H1 (cell line): Measurements from ENCODE around the gene NR1I3. TPM values are rescaled to one million over a fixed set of nuclear protein-coding genes. Genes with fewer than 3 reads are reported as not detected.

Experiments used
- CTCF ChIA-PET: fragments of 300-600 bp; sonication (Branson Sonifier 250); formaldehyde crosslinking; loops from one replicate; lab custom pipeline; 2021; ENCODE audit not compliant: partially characterized antibody; lab: Charles Lee
- POLR2A ChIA-PET: fragments of 300-600 bp; sonication (Branson Sonifier 250); formaldehyde crosslinking; loops from one replicate; lab custom pipeline; 2021; ENCODE audit warnings: inconsistent platforms; ENCODE audit not compliant: partially characterized antibody; lab: Charles Lee
- DNase-seq, 2 experiments: peaks; one replicate each; pipeline versions ENCODE4 v3.0.0 to v3.0.0-alpha.2; 2010 to 2022; ENCODE audit warnings: low spot score in 2 of 2, low read depth in 1 of 2, mixed read lengths in 1 of 2
- FAIRE-seq: peaks from 2 replicates; lab custom pipeline; 2011; peaks lifted over from hg19 to GRCh38; lab: Jason Lieb, UNC
- H2AFZ ChIP-seq: 2 replicates; pipeline ENCODE4 v1.8.1; 2012; ENCODE audit warnings: low read length, inconsistent platforms
- H2AK5ac ChIP-seq: 2 replicates; pipeline ENCODE4 v1.6.1; 2013; ENCODE audit warnings: low read depth, low read length
- H2BK120ac ChIP-seq: replicated peaks from 2 replicates; pipeline ENCODE3; 2013; ENCODE audit warnings: low read depth, low read length, inconsistent platforms
- H2BK12ac ChIP-seq: 2 replicates; pipeline ENCODE4 v1.6.1; 2013; ENCODE audit warnings: low read depth, low read length
- H2BK15ac ChIP-seq: 2 replicates; pipeline ENCODE4 v1.6.1; 2013; ENCODE audit warnings: low read length
- H2BK20ac ChIP-seq: 2 replicates; pipeline ENCODE4 v1.6.1; 2013; ENCODE audit warnings: low read length
- H2BK5ac ChIP-seq: 2 replicates; pipeline ENCODE4 v1.6.1; 2013; ENCODE audit warnings: low read depth, low read length
- H3K14ac ChIP-seq: 2 replicates; pipeline ENCODE4 v1.6.1; 2013; ENCODE audit warnings: inconsistent platforms; ENCODE audit not compliant: insufficient read length
- H3K18ac ChIP-seq: 2 replicates; pipeline ENCODE4 v1.6.1; 2013; ENCODE audit warnings: low read length; ENCODE audit errors: extremely low read depth
- H3K23ac ChIP-seq: 2 replicates; pipeline ENCODE4 v1.6.1; 2013; ENCODE audit warnings: inconsistent platforms; ENCODE audit not compliant: insufficient read length
- H3K23me2 ChIP-seq: 2 replicates; pipeline ENCODE4 v1.6.1; 2013; ENCODE audit warnings: low read depth, low read length
- H3K27ac ChIP-seq: 2 replicates; pipeline ENCODE4 v1.6.1; 2011; ENCODE audit warnings: low read depth, low read length, inconsistent platforms
- H3K27me3 ChIP-seq, 4 experiments: replicated peaks in 1 of 4; 1 replicate in 1 of 4; 2 replicates in 3 of 4; pipeline versions ENCODE4 v1.6.1 to v1.8.1; 2011 to 2013; ENCODE audit warnings: low read length in 3 of 4, mild to moderate bottlenecking in 3 of 4, inconsistent platforms in 2 of 4, mixed read lengths in 2 of 4, moderate library complexity in 1 of 4; ENCODE audit not compliant: control insufficient read depth in 3 of 4, insufficient read depth in 3 of 4; ENCODE audit errors: extremely low read depth in 1 of 4
- H3K36me3 ChIP-seq, 4 experiments: 2 replicates each; pipeline versions ENCODE4 v1.6.1 to v1.8.1; 2011 to 2013; ENCODE audit warnings: mild to moderate bottlenecking in 4 of 4, low read length in 3 of 4, moderate library complexity in 2 of 4, control low read depth in 1 of 4, inconsistent platforms in 1 of 4; ENCODE audit not compliant: insufficient read depth in 4 of 4, control insufficient read depth in 2 of 4
- H3K4ac ChIP-seq: replicated peaks from 2 replicates; pipeline ENCODE3; 2013; ENCODE audit warnings: low read length, low read depth, mixed read lengths, inconsistent platforms; ENCODE audit not compliant: insufficient read length
- H3K4me1 ChIP-seq, 4 experiments: replicated peaks in 1 of 4; 1 replicate in 1 of 4; 2 replicates in 3 of 4; pipeline versions ENCODE4 v1.6.1 to v1.8.1; 2011 to 2013; ENCODE audit warnings: low read length in 3 of 4, inconsistent platforms in 2 of 4, mixed read lengths in 1 of 4; ENCODE audit not compliant: insufficient read depth in 4 of 4, control insufficient read depth in 3 of 4
- H3K4me2 ChIP-seq, 2 experiments: 2 replicates each; pipeline versions ENCODE4 v1.6.1 to v1.8.1; 2011 to 2013; ENCODE audit warnings: low read depth in 2 of 2, low read length in 2 of 2, control low read depth in 1 of 2, inconsistent platforms in 1 of 2, mild to moderate bottlenecking in 1 of 2; ENCODE audit not compliant: insufficient read depth in 1 of 2
- H3K4me3 ChIP-seq, 4 experiments: fragments of 200-600, 300-600 bp in 1 of 4; sonication (generic), shearing (Covaris generic), sonication (Bioruptor Twin) in 1 of 4; 2 replicates each; pipeline versions ENCODE4 v1.5.1 to v1.8.1; 2011 to 2016; ENCODE audit warnings: low read length in 4 of 4, low read depth in 3 of 4, control low read depth in 2 of 4, inconsistent platforms in 2 of 4, mild to moderate bottlenecking in 2 of 4, mixed read lengths in 1 of 4, moderate library complexity in 1 of 4; ENCODE audit not compliant: insufficient read depth in 2 of 4; ENCODE audit errors: extremely low read depth in 1 of 4
- H3K56ac ChIP-seq: replicated peaks from 2 replicates; pipeline ENCODE3; 2013; ENCODE audit warnings: low read depth, mild to moderate bottlenecking, mixed read lengths, low read length, inconsistent platforms; ENCODE audit not compliant: insufficient read length
- H3K79me1 ChIP-seq: 2 replicates; pipeline ENCODE4 v1.6.1; 2013; ENCODE audit warnings: low read depth, low read length, control low read depth
- H3K79me2 ChIP-seq, 2 experiments: 2 replicates each; pipeline versions ENCODE4 v1.6.1 to v1.8.1; 2012 to 2013; ENCODE audit warnings: low read length in 2 of 2, mild to moderate bottlenecking in 2 of 2, inconsistent platforms in 1 of 2; ENCODE audit not compliant: insufficient read depth in 2 of 2, control insufficient read depth in 1 of 2
- H3K9ac ChIP-seq, 4 experiments: replicated peaks in 1 of 4; 1 replicate in 1 of 4; 2 replicates in 3 of 4; pipeline versions ENCODE4 v1.6.1 to v1.8.1; 2011 to 2013; ENCODE audit warnings: low read depth in 3 of 4, low read length in 3 of 4, control low read depth in 2 of 4, mild to moderate bottlenecking in 2 of 4, moderate library complexity in 2 of 4, inconsistent platforms in 1 of 4; ENCODE audit errors: extremely low read depth in 1 of 4
- H3K9me3 ChIP-seq, 2 experiments: 2 replicates each; pipeline versions ENCODE4 v1.6.1 to v1.8.1; 2012 to 2013; ENCODE audit warnings: mild to moderate bottlenecking in 2 of 2, moderate library complexity in 2 of 2, control low read depth in 1 of 2, inconsistent platforms in 1 of 2, low read depth in 1 of 2, low read length in 1 of 2, mixed read lengths in 1 of 2; ENCODE audit not compliant: insufficient read depth in 2 of 2
- H4K20me1 ChIP-seq, 2 experiments: replicated peaks in 1 of 2; 2 replicates each; pipeline versions ENCODE3 to v1.8.1; 2011 to 2013; ENCODE audit warnings: inconsistent platforms in 2 of 2, low read length in 2 of 2, mild to moderate bottlenecking in 1 of 2; ENCODE audit not compliant: insufficient read depth in 2 of 2, control insufficient read depth in 1 of 2
- H4K5ac ChIP-seq: 2 replicates; pipeline ENCODE4 v1.6.1; 2013; ENCODE audit warnings: low read length, low read depth, mixed read lengths, inconsistent platforms; ENCODE audit not compliant: insufficient read length
- H4K8ac ChIP-seq: 2 replicates; pipeline ENCODE4 v1.8.0; 2013; ENCODE audit warnings: mild to moderate bottlenecking, moderate library complexity, low read length, inconsistent platforms; ENCODE audit not compliant: insufficient read depth; ENCODE audit errors: extremely low read depth
- H4K91ac ChIP-seq: replicated peaks from 2 replicates; pipeline ENCODE3; 2013; ENCODE audit warnings: low read length, mixed read lengths, inconsistent platforms; ENCODE audit not compliant: insufficient read length
- CTBP2 ChIP-seq: IDR thresholded peaks from 2 replicates; pipeline ENCODE4 v1.7.0; 2011; ENCODE audit warnings: borderline replicate concordance, mild to moderate bottlenecking, moderate library complexity, mixed read lengths, low read length; ENCODE audit not compliant: insufficient read depth, insufficient read length
- EGR1 ChIP-seq: IDR thresholded peaks from 2 replicates; pipeline ENCODE4 v1.6.1; 2011; ENCODE audit warnings: low read depth, low read length, borderline replicate concordance
- HDAC2 ChIP-seq, 2 experiments: fragments of 300-600 bp in 1 of 2; sonication (generic) in 1 of 2; IDR thresholded peaks; 2 replicates each; pipeline ENCODE4 v1.6.1; 2011 to 2012; ENCODE audit warnings: low read depth in 2 of 2, low read length in 2 of 2, mild to moderate bottlenecking in 2 of 2, moderate library complexity in 2 of 2, borderline replicate concordance in 1 of 2, inconsistent platforms in 1 of 2
- RBBP5 ChIP-seq: IDR thresholded peaks from 2 replicates; pipeline ENCODE4 v1.7.1; 2012; ENCODE audit warnings: low read depth, mild to moderate bottlenecking, inconsistent platforms, low read length, moderate library complexity, borderline replicate concordance
- SP2 ChIP-seq: IDR thresholded peaks from 2 replicates; pipeline ENCODE4 v1.6.1; 2012; ENCODE audit warnings: mild to moderate bottlenecking, low read length, inconsistent platforms
- SP4 ChIP-seq: IDR thresholded peaks from 2 replicates; pipeline ENCODE4 v1.6.1; 2012; ENCODE audit warnings: low read length, inconsistent platforms
- TAF1 ChIP-seq: IDR thresholded peaks from 2 replicates; pipeline ENCODE4 v1.6.1; 2011; ENCODE audit warnings: mild to moderate bottlenecking, low read depth, low read length
- TEAD4 ChIP-seq: IDR thresholded peaks from 2 replicates; pipeline ENCODE4 v1.6.1; 2012; ENCODE audit warnings: low read depth, low read length, inconsistent platforms, mixed read lengths
- WGBS, 2 experiments: shearing (Covaris generic) in 1 of 2; methylation state at CpG; one replicate each; pipeline versions ENCODE4 v1.1.6 to v1.1.7; 2013 to 2015; ENCODE audit warnings: low lambda C conversion rate in 2 of 2, mixed read lengths in 2 of 2, inconsistent platforms in 1 of 2, low coverage in 1 of 2, missing lambda C conversion rate in 1 of 2; ENCODE audit not compliant: insufficient replicate concordance in 2 of 2, insufficient coverage in 1 of 2, insufficient read length in 1 of 2; ENCODE audit errors: extremely low coverage in 1 of 2, missing lambda C conversion rate in 1 of 2; 5-methylcytosine and 5-hydroxymethylcytosine counted together
- polyA plus RNA-seq, 7 experiments: library from polyadenylated mRNA; depleted of rRNA in 3 of 7; stranded (reverse) in 5 of 7; unstranded in 2 of 7; fragments of >200 nt in 5 of 7; fragments of 200-250 nt in 2 of 7; gene quantifications; 1 replicate in 5 of 7; 2 replicates in 1 of 7; 4 replicates in 1 of 7; pipeline versions ENCODE4 v1.2.1 to v1.2.3, GENCODE V29; 2011 to 2013; ENCODE audit warnings: missing spikeins in 2 of 7, mixed read lengths in 2 of 7
- total RNA-seq: library from RNA; stranded (reverse); fragmentation: NEBNext Ultra II Directional; extraction: Animal tissue kit (Norgen Biotek cat#: 25700); gene quantifications from 2 replicates; pipeline ENCODE4 v1.2.1, GENCODE V29; 2021
- TF ChIP-seq, protein P1 (sequence below): IDR thresholded peaks from 2 replicates; pipeline ENCODE4 v1.6.1; 2012; ENCODE audit warnings: inconsistent platforms

Gene NR1I3
- total and polyA plus RNA-seq, 2 of the 8 experiments (the other 6 are each of a cell fraction or from before 2014, with no cell fraction given): not detected

DNA sequence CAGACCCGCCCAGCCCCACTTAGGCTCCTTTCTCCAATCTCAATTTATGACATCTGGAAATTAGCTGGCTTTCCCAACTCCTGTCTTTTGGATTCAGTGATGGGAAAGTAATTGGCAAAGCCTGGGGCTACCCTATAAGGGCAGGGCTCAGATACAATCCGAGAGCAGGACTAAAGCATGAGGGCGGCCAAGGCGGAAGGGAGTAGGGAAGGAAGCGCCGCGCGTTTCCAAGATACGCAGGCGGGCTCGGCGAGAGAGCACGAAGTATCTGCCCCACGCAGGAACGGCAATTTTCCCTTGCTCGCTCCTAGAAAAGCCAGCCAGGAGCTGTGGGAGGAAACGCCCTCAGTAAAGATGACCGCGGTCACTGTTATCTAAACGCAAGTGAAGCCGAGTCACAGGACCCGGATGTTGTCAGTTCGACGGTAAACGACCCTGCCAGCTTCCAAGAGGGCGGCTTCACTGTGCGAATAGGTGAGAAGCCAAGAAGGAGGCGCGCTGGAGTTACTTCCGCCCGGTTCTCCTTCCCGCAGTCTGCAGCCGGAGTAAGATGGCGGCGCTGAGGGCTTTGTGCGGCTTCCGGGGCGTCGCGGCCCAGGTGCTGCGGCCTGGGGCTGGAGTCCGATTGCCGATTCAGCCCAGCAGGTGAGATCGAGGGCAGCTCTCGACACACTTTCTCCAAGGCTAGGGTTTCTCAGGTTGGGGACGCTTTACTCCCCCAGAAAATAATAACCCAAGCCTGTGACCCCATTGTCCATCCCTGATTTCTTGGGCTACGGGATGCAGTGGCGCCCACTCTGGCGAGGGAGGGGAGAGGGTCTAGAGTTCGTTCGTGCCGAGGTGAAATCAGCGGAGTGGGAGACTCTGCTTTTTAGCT is 35.9 kb downstream of the NR1I3 start, which contains the start of gene NDUFS2:
Gene NDUFS2, plus strand, starts transcription at position 532 of the 877 bp plus-strand sequence. Its CDS starts 19 bp downstream, at position 551.
- Histone ChIP-seq H4K91ac (peak within 1 kb of the TSS; percentile 97), H2AFZ (0 out of 2 replicates have a peak within 1 kb of the TSS, but pooled peaks have one; percentile 47), H3K4me1 (peaks cover 20 to 48% (median 42%) of the 10 kb centered on the region in 4 experiments), H3K9ac (peak within 1 kb of the TSS; percentile 65 to 97 (median 92)), H3K14ac (no peak within 1 kb of the TSS), H4K5ac (peak within 1 kb of the TSS; percentile 92), H3K27me3 (no peaks in the 10 kb centered on the region), H2AK5ac (peak within 1 kb of the TSS; percentile 39; the same call in 1 of the 2 replicates), H3K36me3 (peaks cover 10 to 31% (median 12%) of the 10 kb centered on the region in 4 experiments; a peak in 7 of 8 replicates), H2BK5ac (peak within 1 kb of the TSS; percentile 85), H3K27ac (peak within 1 kb of the TSS; percentile 94), H3K9me3 (no peaks in the 10 kb centered on the region), H2BK20ac (peak within 1 kb of the TSS; percentile 72), H3K23me2 (peaks cover 13% of the 10 kb centered on the region), H3K23ac (no peak within 1 kb of the TSS), H2BK15ac (peak within 1 kb of the TSS; percentile 98), H3K79me1 (peaks cover 7% of the 10 kb centered on the region; the same call in 1 of the 2 replicates), H2BK12ac (peak within 1 kb of the TSS; percentile 99), H3K56ac (peak within 1 kb of the TSS; percentile 88), H4K8ac (peak within 1 kb of the TSS; percentile 97), H3K4me2 (peak within 1 kb of the TSS; percentile 80 to 82), H4K20me1 (peaks cover 0 to 2% of the 10 kb centered on the region in 2 experiments), H3K18ac (peak within 1 kb of the TSS; percentile 100), H2BK120ac (peak within 1 kb of the TSS; percentile 76), H3K4ac (peak within 1 kb of the TSS; percentile 69), H3K4me3 (peak within 1 kb of the TSS; percentile 63 to 97 (median 93)), H3K79me2 (peaks cover 0 to 14% of the 10 kb centered on the region in 2 experiments; a peak in 2 of 4 replicates)
- CTCF ChIA-PET: interaction anchor here (0.6 to 17.6 kb wide), 14 partner anchors 8 to 238 kb away, joined by 3 to 427 read pairs (median 4); partner anchors contain the start of genes APOA2, B4GALT3, FCER1G and PCP4L1
- POLR2A ChIA-PET: interaction anchor here (0.9 to 4.6 kb wide), 23 partner anchors 10 to 188 kb away, joined by 3 to 82 read pairs (median 4); partner anchors contain the start of genes APOA2, B4GALT3, FCER1G and PPOX
- 5% methylated on average over 53 of the region's 53 CpGs; no CpG with 5 or more reads in 1 of the 2 experiments for WGBS, 2 experiments
- DNase-seq (peak; percentile 89 to 95), FAIRE-seq (no peak)
- TF ChIP-seq SP2 (no peak), CTBP2 (no peak), RBBP5 (no peak), TEAD4 (no peak), TAF1 (peak; percentile 99), HDAC2 (IDR thresholded peaks at IDR 0.05; ENCODE audit: borderline replicate concordance in 1 of 2, low read depth in 2 of 2, low read length in 2 of 2) (peak in 1 of 2 experiments; percentile 54; a peak in 1 of 4 replicates), SP4 (peak; percentile 74; the same call in 1 of the 2 replicates), EGR1 (no peak)
- TF ChIP-seq, protein P1, sequence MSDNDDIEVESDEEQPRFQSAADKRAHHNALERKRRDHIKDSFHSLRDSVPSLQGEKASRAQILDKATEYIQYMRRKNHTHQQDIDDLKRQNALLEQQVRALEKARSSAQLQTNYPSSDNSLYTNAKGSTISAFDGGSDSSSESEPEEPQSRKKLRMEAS: peak; percentile 27; the same call in 1 of the 2 replicates
